T-helper 17 cell (primary cell): ENCODE measurements around the gene SGPL1. TPM values are rescaled to one million over a fixed set of nuclear protein-coding genes. Genes with fewer than 3 reads are reported as not detected.

Experiments used
- ATAC-seq: fragments of 150-1000 bp; cut with Tn5 transposase; 2 replicates; pipeline ENCODE4 v1.10.0; 2021; ENCODE audit warnings: mild to moderate bottlenecking, moderate library complexity
- DNase-seq, 3 donors: peaks; one replicate each; pipeline versions ENCODE4 v3.0.0 to v3.0.0-alpha.2; 2020 to 2021
- H3K9me3 ChIP-seq: one replicate; pipeline ENCODE4 v1.7.0; 2013; ENCODE audit warnings: low read length, mild to moderate bottlenecking; ENCODE audit not compliant: control insufficient read depth, poor library complexity, severe bottlenecking
- H3K27ac Mint-ChIP-seq: one replicate; pipeline ENCODE4 v1.8.0; 2022; ENCODE audit warnings: mild to moderate bottlenecking, moderate library complexity, mixed read lengths
- H3K27me3 Mint-ChIP-seq: one replicate; pipeline ENCODE4 v1.8.0; 2022; ENCODE audit warnings: mixed read lengths
- H3K36me3 Mint-ChIP-seq: one replicate; pipeline ENCODE4 v1.8.0; 2022; ENCODE audit warnings: low read depth, mixed read lengths
- H3K4me1 Mint-ChIP-seq: one replicate; pipeline ENCODE4 v1.8.0; 2022; ENCODE audit warnings: mild to moderate bottlenecking, mixed read lengths
- H3K4me3 Mint-ChIP-seq: one replicate; pipeline ENCODE4 v1.8.0; 2022; ENCODE audit warnings: mild to moderate bottlenecking, moderate library complexity, mixed read lengths
- total RNA-seq, 4 donors: library from RNA in 2 of 4; stranded (reverse) in 2 of 4; gene quantifications; one replicate each; pipeline ENCODE4 v1.2.3 and lab custom pipeline; 2022 to 2026

Gene SGPL1
- total RNA-seq, 2 donors from 2014 or later = 21.5 to 22.8 TPM

GRCh38 chr10:70890917-70891431 lies 75.2 kb downstream of the SGPL1 start:
- Mint-ChIP-seq H3K4me1 (peaks cover 2% of the 10 kb centered on the region), H3K27ac (no peak overlapping the region), H3K36me3 (peaks cover 2% of the 10 kb centered on the region), H3K27me3 (peaks cover 13% of the 10 kb centered on the region), H3K4me3 (no peak overlapping the region)
- ATAC-seq (no peak), DNase-seq (no peak)
- no peaks in the 10 kb centered on the region for H3K9me3 ChIP-seq

- Mint-ChIP-seq H3K27me3 (peaks cover 15% of the 10 kb centered on the region), H3K4me3 (no peak overlapping the region), H3K36me3 (peaks cover 2% of the 10 kb centered on the region), H3K4me1 (peaks cover 2% of the 10 kb centered on the region), H3K27ac (no peak overlapping the region)
- ATAC-seq (no peak), DNase-seq (no peak)
- no peaks in the 10 kb centered on the region for H3K9me3 ChIP-seq
Measured at GRCh38 chr10:70891627-70892026, 75.9 kb downstream of the SGPL1 start.

GRCh38 chr10:70892631-70893030 lies 76.9 kb downstream of the SGPL1 start:
- no peak for DNase-seq
- no peak for ATAC-seq
- peaks cover 18% of the 10 kb centered on the region for H3K27me3 Mint-ChIP-seq
- H3K9me3 ChIP-seq = no peaks in the 10 kb centered on the region
- H3K36me3 Mint-ChIP-seq = peaks cover 2% of the 10 kb centered on the region
- H3K4me1 Mint-ChIP-seq = peaks cover 2% of the 10 kb centered on the region
- H3K4me3 Mint-ChIP-seq = no peak overlapping the region
- H3K27ac Mint-ChIP-seq = no peak overlapping the region

- no peak overlapping the region for H3K4me3 Mint-ChIP-seq
- peaks cover 2% of the 10 kb centered on the region for H3K36me3 Mint-ChIP-seq
- H3K9me3 ChIP-seq = no peaks in the 10 kb centered on the region
- no peak overlapping the region for H3K27ac Mint-ChIP-seq
- no peak for DNase-seq
- H3K27me3 Mint-ChIP-seq = peaks cover 18% of the 10 kb centered on the region
- ATAC-seq = no peak
- peaks cover 2% of the 10 kb centered on the region for H3K4me1 Mint-ChIP-seq
Measured at GRCh38 chr10:70893227-70894006, 77.7 kb downstream of the SGPL1 start.

- peaks cover 2% of the 10 kb centered on the region for H3K36me3 Mint-ChIP-seq
- H3K4me1 Mint-ChIP-seq = peaks cover 2% of the 10 kb centered on the region
- peaks cover 18% of the 10 kb centered on the region for H3K27me3 Mint-ChIP-seq
- DNase-seq = no peak
- H3K4me3 Mint-ChIP-seq = no peak overlapping the region
- H3K27ac Mint-ChIP-seq = no peak overlapping the region
- H3K9me3 ChIP-seq = no peaks in the 10 kb centered on the region
- ATAC-seq = no peak
Measured at GRCh38 chr10:70894416-70894815, 78.7 kb downstream of the SGPL1 start.

GRCh38 chr10:70896551-70896950 lies 80.8 kb downstream of the SGPL1 start:
- Mint-ChIP-seq H3K27ac (no peak overlapping the region), H3K4me1 (peaks cover 2% of the 10 kb centered on the region), H3K36me3 (peaks cover 2% of the 10 kb centered on the region), H3K4me3 (no peak overlapping the region), H3K27me3 (peaks cover 22% of the 10 kb centered on the region)
- no peaks in the 10 kb centered on the region for H3K9me3 ChIP-seq
- ATAC-seq (no peak), DNase-seq (no peak)

- peaks cover 32% of the 10 kb centered on the region for H3K27me3 Mint-ChIP-seq
- H3K4me1 Mint-ChIP-seq = peaks cover 2% of the 10 kb centered on the region
- no peak overlapping the region for H3K27ac Mint-ChIP-seq
Measured at GRCh38 chr10:70898687-70899086, 82.9 kb downstream of the SGPL1 start.

GRCh38 chr10:70899096-70899495 lies 83.3 kb downstream of the SGPL1 start:
- H3K9me3 ChIP-seq = no peaks in the 10 kb centered on the region
- peaks cover 32% of the 10 kb centered on the region for H3K27me3 Mint-ChIP-seq
- peaks cover 2% of the 10 kb centered on the region for H3K4me1 Mint-ChIP-seq
- no peak overlapping the region for H3K27ac Mint-ChIP-seq
- no peak for DNase-seq
- H3K4me3 Mint-ChIP-seq = no peak overlapping the region
- no peak for ATAC-seq
- H3K36me3 Mint-ChIP-seq = peaks cover 2% of the 10 kb centered on the region

More at GRCh38 chr10:70898687-70899086, 82.9 kb downstream of the SGPL1 start:
- H3K9me3 ChIP-seq = no peaks in the 10 kb centered on the region
- DNase-seq = no peak
- H3K4me3 Mint-ChIP-seq = no peak overlapping the region
- peaks cover 2% of the 10 kb centered on the region for H3K36me3 Mint-ChIP-seq
- ATAC-seq = no peak

- Mint-ChIP-seq H3K27ac (no peak overlapping the region), H3K36me3 (no peaks in the 10 kb centered on the region), H3K4me3 (no peak overlapping the region), H3K4me1 (peaks cover 2% of the 10 kb centered on the region), H3K27me3 (peaks cover 21% of the 10 kb centered on the region)
- ATAC-seq (no peak), DNase-seq (no peak)
- H3K9me3 ChIP-seq = no peaks in the 10 kb centered on the region
Measured at GRCh38 chr10:70901276-70901878, 85.6 kb downstream of the SGPL1 start.

GRCh38 chr10:70902661-70903261 lies 87.0 kb downstream of the SGPL1 start:
- ATAC-seq = no peak
- H3K36me3 Mint-ChIP-seq = no peaks in the 10 kb centered on the region
- H3K27ac Mint-ChIP-seq = no peak overlapping the region
- no peak overlapping the region for H3K4me3 Mint-ChIP-seq
- no peak for DNase-seq
- peaks cover 2% of the 10 kb centered on the region for H3K4me1 Mint-ChIP-seq
- peaks cover 31% of the 10 kb centered on the region for H3K27me3 Mint-ChIP-seq
- H3K9me3 ChIP-seq = no peaks in the 10 kb centered on the region

GRCh38 chr10:70903262-70903921 lies 87.6 kb downstream of the SGPL1 start:
- peaks cover 2% of the 10 kb centered on the region for H3K4me1 Mint-ChIP-seq
- ATAC-seq = no peak
- H3K27ac Mint-ChIP-seq = no peak overlapping the region

GRCh38 chr10:70905071-70906021 lies 89.6 kb downstream of the SGPL1 start:
- H3K27me3 Mint-ChIP-seq = peaks cover 43% of the 10 kb centered on the region
- no peak for ATAC-seq
- H3K9me3 ChIP-seq = no peaks in the 10 kb centered on the region
- no peak overlapping the region for H3K4me3 Mint-ChIP-seq
- peaks cover 2% of the 10 kb centered on the region for H3K4me1 Mint-ChIP-seq
- no peak for DNase-seq
- peaks cover 3% of the 10 kb centered on the region for H3K36me3 Mint-ChIP-seq
- H3K27ac Mint-ChIP-seq = no peak overlapping the region

More at GRCh38 chr10:70903262-70903921, 87.6 kb downstream of the SGPL1 start:
- H3K27me3 Mint-ChIP-seq = peaks cover 37% of the 10 kb centered on the region
- no peaks in the 10 kb centered on the region for H3K36me3 Mint-ChIP-seq
- no peak overlapping the region for H3K4me3 Mint-ChIP-seq
- no peaks in the 10 kb centered on the region for H3K9me3 ChIP-seq
- DNase-seq = no peak
